Panc1 (cell line): ENCODE measurements around the gene ITGA4. TPM values are rescaled to one million over a fixed set of nuclear protein-coding genes. Genes with fewer than 3 reads are reported as not detected.

Experiments
- ATAC-seq: fragments of 200-7000 bp; cut with Tn5 transposase; 2 replicates; pipeline ENCODE4 v1.9.1; 2020; ENCODE audit warnings: mild to moderate bottlenecking, moderate library complexity
- BruUV-seq: library from RNA; stranded (reverse); fragments of 400-500 nt; replicated peaks from 2 replicates; lab custom pipeline; 2021; lab: Mats Ljungman, UMichigan
- CTCF ChIA-PET: fragments of 300-600 bp; sonication (Branson Sonifier 250); formaldehyde crosslinking; loops from one replicate; lab custom pipeline; 2022; ENCODE audit warnings: antibody characterized with exemption; lab: Charles Lee
- POLR2A ChIA-PET: fragments of 300-600 bp; sonication (Branson Sonifier 250); formaldehyde crosslinking; loops from one replicate; lab custom pipeline; 2022; ENCODE audit warnings: antibody characterized with exemption; lab: Charles Lee
- DNase-seq: peaks from one replicate; pipeline ENCODE4 v3.0.0-alpha.2; 2010; ENCODE audit warnings: low read depth, low spot score
- H3K27ac ChIP-seq: 2 replicates; pipeline ENCODE4 v1.5.1; 2011; ENCODE audit warnings: mild to moderate bottlenecking, low read length, inconsistent platforms
- H3K27me3 ChIP-seq: fragments of 200-500 bp; sonication (Bioruptor generic); 2 replicates; pipeline ENCODE4 v1.6.0; 2014; ENCODE audit warnings: low read length, inconsistent platforms; ENCODE audit not compliant: control insufficient read depth, insufficient read depth
- H3K36me3 ChIP-seq: fragments of 200-500 bp; sonication (Bioruptor generic); 2 replicates; pipeline ENCODE4 v1.5.1; 2014; ENCODE audit warnings: inconsistent platforms, mild to moderate bottlenecking, low read length, moderate library complexity; ENCODE audit not compliant: control insufficient read depth, insufficient read depth
- H3K4me1 ChIP-seq: 2 replicates; pipeline ENCODE4 v1.5.1; 2011; ENCODE audit warnings: inconsistent platforms, mild to moderate bottlenecking, low read length, moderate library complexity; ENCODE audit not compliant: control insufficient read depth, insufficient read depth
- H3K4me3 ChIP-seq, 2 experiments: 2 replicates each; pipeline ENCODE4 v1.5.1; 2011 to 2012; ENCODE audit warnings: low read depth in 2 of 2, low read length in 2 of 2, mild to moderate bottlenecking in 2 of 2, inconsistent platforms in 1 of 2, moderate library complexity in 1 of 2
- H3K9me3 ChIP-seq: fragments of 200-500 bp; sonication (Bioruptor generic); 2 replicates; pipeline ENCODE4 v1.5.1; 2014; ENCODE audit warnings: low read depth, mild to moderate bottlenecking, inconsistent platforms, low read length, moderate library complexity; ENCODE audit not compliant: control insufficient read depth, insufficient read depth
- POLR2AphosphoS5 ChIP-seq: IDR thresholded peaks from 2 replicates; pipeline ENCODE4 v1.6.1; 2012; ENCODE audit warnings: mild to moderate bottlenecking, low read depth, low read length, moderate library complexity
- SIN3A ChIP-seq: IDR thresholded peaks from 2 replicates; pipeline ENCODE4 v1.6.1; 2012; ENCODE audit warnings: low read depth, mild to moderate bottlenecking, low read length, moderate library complexity, borderline replicate concordance; ENCODE audit not compliant: insufficient read depth
- TCF7L2 ChIP-seq: IDR thresholded peaks from 2 replicates; pipeline ENCODE4 v1.6.1; 2011; ENCODE audit warnings: mild to moderate bottlenecking, low read depth, low read length, inconsistent platforms
- in situ Hi-C: cut with HindIII; loops from 2 replicates; pipeline ENCODE4 v1.10.0; 2016; ENCODE audit warnings: low sequenced_read_pairs, low pct_unique_long_range_greater_than_20kb
- intact Hi-C: fragments of 100-400 bp; cut with micrococcal nuclease; formaldehyde crosslinking; loops from one replicate; pipeline ENCODE4 v1.10.0; 2022; ENCODE audit not compliant: unreplicated experiment
- total RNA-seq: library from RNA; stranded (reverse); gene quantifications from one replicate; pipeline ENCODE4 v1.2.1, GENCODE V29; 2021; ENCODE audit not compliant: unreplicated experiment
- TF ChIP-seq, protein P1 (sequence below): fragments of 450-650 bp; IDR thresholded peaks from 2 replicates; pipeline ENCODE4 v1.5.1; 2017; ENCODE audit warnings: mild to moderate bottlenecking
- TF ChIP-seq, protein P2 (sequence below), 2 experiments: IDR thresholded peaks; 2 replicates each; pipeline ENCODE4 v1.6.1; 2011 to 2012; ENCODE audit warnings: low read depth in 2 of 2, control low read depth in 1 of 2, low read length in 1 of 2, mild to moderate bottlenecking in 1 of 2, moderate library complexity in 1 of 2; ENCODE audit not compliant: insufficient read depth in 1 of 2

The ITGA4 gene
- total RNA-seq, 1 experiment from 2014 or later: 0.36 TPM

DNA sequence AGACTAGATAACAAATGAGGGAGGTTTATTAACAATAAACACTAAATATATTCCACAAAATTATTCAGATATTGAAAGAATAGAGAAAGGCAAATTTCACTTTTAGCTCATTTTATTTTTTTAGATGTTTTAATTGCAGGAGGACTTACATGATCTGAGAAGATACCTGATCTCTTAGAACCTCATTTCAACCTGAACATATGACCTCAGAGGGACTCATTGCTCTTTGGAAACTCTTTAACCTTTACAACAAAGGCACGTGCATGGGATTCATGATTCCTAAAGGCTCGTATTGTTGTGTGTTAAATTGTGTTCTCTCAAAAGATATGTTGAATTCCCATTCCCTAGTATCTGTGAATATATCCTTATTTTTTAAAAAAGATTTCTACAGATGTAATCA is 35.7 kb upstream of the ITGA4 start:
- no TSS peak for BruUV-seq
- DNase-seq (no peak), ATAC-seq (no peak)
- Histone ChIP-seq H3K4me3 (no peak overlapping the region), H3K36me3 (no peaks in the 10 kb centered on the region), H3K9me3 (no peaks in the 10 kb centered on the region), H3K4me1 (no peaks in the 10 kb centered on the region), H3K27ac (no peak overlapping the region), H3K27me3 (no peaks in the 10 kb centered on the region)
- intact Hi-C loops (no loop called here), in situ Hi-C loops (no loop called here)
- ChIA-PET POLR2A (no interaction called here), CTCF (no interaction called here)
- TF ChIP-seq, protein P1, sequence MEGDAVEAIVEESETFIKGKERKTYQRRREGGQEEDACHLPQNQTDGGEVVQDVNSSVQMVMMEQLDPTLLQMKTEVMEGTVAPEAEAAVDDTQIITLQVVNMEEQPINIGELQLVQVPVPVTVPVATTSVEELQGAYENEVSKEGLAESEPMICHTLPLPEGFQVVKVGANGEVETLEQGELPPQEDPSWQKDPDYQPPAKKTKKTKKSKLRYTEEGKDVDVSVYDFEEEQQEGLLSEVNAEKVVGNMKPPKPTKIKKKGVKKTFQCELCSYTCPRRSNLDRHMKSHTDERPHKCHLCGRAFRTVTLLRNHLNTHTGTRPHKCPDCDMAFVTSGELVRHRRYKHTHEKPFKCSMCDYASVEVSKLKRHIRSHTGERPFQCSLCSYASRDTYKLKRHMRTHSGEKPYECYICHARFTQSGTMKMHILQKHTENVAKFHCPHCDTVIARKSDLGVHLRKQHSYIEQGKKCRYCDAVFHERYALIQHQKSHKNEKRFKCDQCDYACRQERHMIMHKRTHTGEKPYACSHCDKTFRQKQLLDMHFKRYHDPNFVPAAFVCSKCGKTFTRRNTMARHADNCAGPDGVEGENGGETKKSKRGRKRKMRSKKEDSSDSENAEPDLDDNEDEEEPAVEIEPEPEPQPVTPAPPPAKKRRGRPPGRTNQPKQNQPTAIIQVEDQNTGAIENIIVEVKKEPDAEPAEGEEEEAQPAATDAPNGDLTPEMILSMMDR: no peak
- TF ChIP-seq SIN3A (no peak), POLR2AphosphoS5 (no peak), TCF7L2 (no peak)
- TF ChIP-seq, protein P2, sequence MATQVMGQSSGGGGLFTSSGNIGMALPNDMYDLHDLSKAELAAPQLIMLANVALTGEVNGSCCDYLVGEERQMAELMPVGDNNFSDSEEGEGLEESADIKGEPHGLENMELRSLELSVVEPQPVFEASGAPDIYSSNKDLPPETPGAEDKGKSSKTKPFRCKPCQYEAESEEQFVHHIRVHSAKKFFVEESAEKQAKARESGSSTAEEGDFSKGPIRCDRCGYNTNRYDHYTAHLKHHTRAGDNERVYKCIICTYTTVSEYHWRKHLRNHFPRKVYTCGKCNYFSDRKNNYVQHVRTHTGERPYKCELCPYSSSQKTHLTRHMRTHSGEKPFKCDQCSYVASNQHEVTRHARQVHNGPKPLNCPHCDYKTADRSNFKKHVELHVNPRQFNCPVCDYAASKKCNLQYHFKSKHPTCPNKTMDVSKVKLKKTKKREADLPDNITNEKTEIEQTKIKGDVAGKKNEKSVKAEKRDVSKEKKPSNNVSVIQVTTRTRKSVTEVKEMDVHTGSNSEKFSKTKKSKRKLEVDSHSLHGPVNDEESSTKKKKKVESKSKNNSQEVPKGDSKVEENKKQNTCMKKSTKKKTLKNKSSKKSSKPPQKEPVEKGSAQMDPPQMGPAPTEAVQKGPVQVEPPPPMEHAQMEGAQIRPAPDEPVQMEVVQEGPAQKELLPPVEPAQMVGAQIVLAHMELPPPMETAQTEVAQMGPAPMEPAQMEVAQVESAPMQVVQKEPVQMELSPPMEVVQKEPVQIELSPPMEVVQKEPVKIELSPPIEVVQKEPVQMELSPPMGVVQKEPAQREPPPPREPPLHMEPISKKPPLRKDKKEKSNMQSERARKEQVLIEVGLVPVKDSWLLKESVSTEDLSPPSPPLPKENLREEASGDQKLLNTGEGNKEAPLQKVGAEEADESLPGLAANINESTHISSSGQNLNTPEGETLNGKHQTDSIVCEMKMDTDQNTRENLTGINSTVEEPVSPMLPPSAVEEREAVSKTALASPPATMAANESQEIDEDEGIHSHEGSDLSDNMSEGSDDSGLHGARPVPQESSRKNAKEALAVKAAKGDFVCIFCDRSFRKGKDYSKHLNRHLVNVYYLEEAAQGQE (IDR thresholded peaks at IDR 0.05; ENCODE audit: insufficient read depth in 1 of 2, low read depth in 2 of 2, low read length in 1 of 2): no peak

DNA sequence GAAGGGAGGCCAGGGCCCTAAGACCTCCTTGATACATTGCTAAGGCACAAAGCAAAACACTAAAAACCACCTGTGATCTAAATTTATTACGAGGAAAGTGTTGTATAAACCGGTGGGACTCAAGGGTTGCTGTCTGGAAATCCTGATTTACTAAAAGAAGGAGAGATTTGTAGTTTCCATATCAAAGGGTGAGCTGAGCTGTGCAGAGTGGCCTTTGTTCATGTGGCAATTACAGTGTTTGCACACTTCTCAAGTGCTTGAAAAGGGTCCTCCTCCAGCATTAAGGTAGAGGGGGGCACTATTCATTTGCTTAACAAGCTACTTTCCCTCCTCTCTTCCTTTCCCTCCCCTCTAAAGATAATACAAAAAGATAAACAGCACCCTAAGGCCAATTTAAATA is 30.5 kb upstream of the ITGA4 start:
- Histone ChIP-seq H3K9me3 (no peaks in the 10 kb centered on the region), H3K36me3 (no peaks in the 10 kb centered on the region), H3K4me3 (no peak overlapping the region), H3K27me3 (no peaks in the 10 kb centered on the region), H3K4me1 (no peaks in the 10 kb centered on the region), H3K27ac (no peak overlapping the region)
- intact Hi-C loops: loop anchor here (5.0 kb wide), 1 partner anchor 504 kb away; no protein-coding TSS in a partner anchor
- no TSS peak for BruUV-seq
- DNase-seq (no peak), ATAC-seq (no peak)
- in situ Hi-C loops: no loop called here
- no peak for TF ChIP-seq TCF7L2
- TF ChIP-seq, protein P1: no peak
- TF ChIP-seq, protein P2 (IDR thresholded peaks at IDR 0.05; ENCODE audit: insufficient read depth in 1 of 2, low read depth in 2 of 2, low read length in 1 of 2): no peak
- TF ChIP-seq SIN3A: no peak
- TF ChIP-seq POLR2AphosphoS5: no peak
- POLR2A ChIA-PET: no interaction called here
- CTCF ChIA-PET: no interaction called here
